CD4-positive, alpha-beta T cell (primary cell): ENCODE measurements around the gene PLXNC1. TPM values are rescaled to one million over a fixed set of nuclear protein-coding genes. Genes with fewer than 3 reads are reported as not detected.

ENCODE experiments used
- ATAC-seq: fragments of 200-7000 bp; cut with Tn5 transposase; one replicate; pipeline ENCODE4 v1.10.0; 2022; ENCODE audit warnings: mild to moderate bottlenecking; ENCODE audit not compliant: poor library complexity
- CTCF ChIA-PET: fragments of 350-600 bp; sonication (Branson Sonifier 250); formaldehyde crosslinking; loops from one replicate; lab custom pipeline; 2021; ENCODE audit warnings: antibody characterized with exemption, inconsistent platforms; lab: Charles Lee
- POLR2A ChIA-PET: fragments of 350-600 bp; sonication (Branson Sonifier 250); formaldehyde crosslinking; loops from one replicate; lab custom pipeline; 2021; ENCODE audit warnings: antibody characterized with exemption, inconsistent platforms; lab: Charles Lee
- DNase-seq, 14 experiments: peaks; one replicate each; pipeline ENCODE4 v3.0.0-alpha.2; 2013 to 2020; ENCODE audit warnings: mixed read lengths in 2 of 14
- H3K27ac ChIP-seq, 2 donors: one replicate each; pipeline versions ENCODE4 v1.5.1 to v1.7.0; 2013; ENCODE audit warnings: low read length in 2 of 2, low read depth in 1 of 2, mild to moderate bottlenecking in 1 of 2
- H3K27me3 ChIP-seq, 2 experiments: 1 replicate in 1 of 2; 2 replicates in 1 of 2; pipeline versions ENCODE4 v1.6.1 to v1.7.0; 2013; ENCODE audit warnings: low read length in 2 of 2, control low read depth in 1 of 2, mild to moderate bottlenecking in 1 of 2, moderate library complexity in 1 of 2; ENCODE audit not compliant: insufficient read depth in 2 of 2, control insufficient read depth in 1 of 2
- H3K36me3 ChIP-seq: one replicate; pipeline ENCODE4 v1.6.1; 2013; ENCODE audit warnings: low read length, control low read depth; ENCODE audit not compliant: insufficient read depth
- H3K4me1 ChIP-seq: one replicate; pipeline ENCODE4 v1.6.1; 2013; ENCODE audit warnings: low read length, control low read depth; ENCODE audit not compliant: insufficient read depth
- H3K4me3 ChIP-seq: one replicate; pipeline ENCODE4 v1.5.1; 2013; ENCODE audit warnings: mild to moderate bottlenecking, low read length, moderate library complexity
- H3K9me3 ChIP-seq, 2 experiments: 1 replicate in 1 of 2; 2 replicates in 1 of 2; pipeline versions ENCODE4 v1.6.1 to v1.7.0; 2013; ENCODE audit warnings: low read length in 2 of 2, mild to moderate bottlenecking in 2 of 2, control low read depth in 1 of 2, moderate library complexity in 1 of 2; ENCODE audit not compliant: control insufficient read depth in 1 of 2, insufficient read depth in 1 of 2
- H3K27ac Mint-ChIP-seq: one replicate; pipeline ENCODE4 v1.8.0; 2020; ENCODE audit warnings: mixed read lengths
- H3K27me3 Mint-ChIP-seq: one replicate; pipeline ENCODE4 v1.8.0; 2021; ENCODE audit warnings: mixed read lengths
- H3K36me3 Mint-ChIP-seq: one replicate; pipeline ENCODE4 v1.8.0; 2021; ENCODE audit warnings: low read depth, mixed read lengths
- H3K4me1 Mint-ChIP-seq: one replicate; pipeline ENCODE4 v1.8.0; 2021; ENCODE audit warnings: low read depth, mixed read lengths
- H3K4me3 Mint-ChIP-seq: one replicate; pipeline ENCODE4 v1.8.0; 2020; ENCODE audit warnings: mild to moderate bottlenecking, mixed read lengths
- H3K9me3 Mint-ChIP-seq: one replicate; pipeline ENCODE4 v1.8.0; 2020; ENCODE audit warnings: mixed read lengths
- intact Hi-C, 2 experiments: fragments of 100-400 bp; cut with DNase I in 1 of 2; cut with micrococcal nuclease in 1 of 2; formaldehyde crosslinking; loops; one replicate each; pipeline versions ENCODE4 v1.15.1 to v1.9.0; 2023 to 2025; cut with DNase I, micrococcal nuclease
- total RNA-seq, 174 experiments: library from RNA in 2 of 174; stranded (reverse) in 2 of 174; gene quantifications; one replicate each; pipeline ENCODE4 v1.2.3 and lab custom pipeline; 2021 to 2026
- TF ChIP-seq, protein P1 (sequence below): fragments of 200-600 bp; IDR thresholded peaks from one replicate; pipeline ENCODE4 v1.8.0; 2022; ENCODE audit warnings: antibody characterized with exemption, mild to moderate bottlenecking

Gene PLXNC1
- total RNA-seq, 2 experiments from 2014 or later: 5.2 to 5.3 TPM

DNA sequence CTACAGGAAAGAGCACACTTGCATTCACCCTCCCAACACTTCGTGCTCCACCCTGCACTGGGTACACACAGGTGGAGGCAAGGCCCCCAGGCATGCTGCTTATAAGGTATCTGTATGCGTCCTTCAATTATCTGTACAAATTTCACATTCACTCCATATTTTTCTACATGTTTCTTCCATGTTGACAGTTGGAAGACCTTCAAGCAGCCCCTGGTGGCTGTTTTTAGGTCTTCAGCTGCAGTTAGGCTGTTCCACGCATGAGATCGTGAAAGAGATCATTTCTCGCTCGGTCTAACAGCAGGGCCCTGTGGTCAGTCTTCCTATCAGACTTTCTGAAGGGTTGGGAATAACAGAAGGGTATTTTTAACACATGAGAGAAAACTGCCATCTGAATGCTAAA is 47.1 kb downstream of the PLXNC1 start:
- peaks cover 26% of the 10 kb centered on the region for H3K36me3 Mint-ChIP-seq
- H3K27me3 Mint-ChIP-seq: no peaks in the 10 kb centered on the region

DNA sequence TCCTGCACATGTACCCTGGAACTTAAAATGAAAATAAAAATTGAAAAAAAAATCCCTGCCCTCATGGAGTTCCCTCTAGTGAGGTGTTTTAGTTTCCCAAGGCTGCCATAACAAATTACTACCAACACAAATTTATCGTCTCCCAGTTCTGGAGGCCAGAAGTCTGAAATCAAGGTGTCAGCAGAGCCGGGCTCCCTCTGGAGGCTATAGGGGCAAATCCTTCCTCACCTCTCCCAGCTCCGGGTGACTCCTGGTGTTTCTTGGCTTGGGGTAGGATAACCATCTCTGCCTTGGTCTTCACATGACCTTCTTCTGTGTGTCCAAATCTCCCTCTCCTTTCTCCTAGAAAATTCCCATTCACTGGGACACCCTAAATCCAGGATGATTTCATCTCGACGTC is 50.1 kb downstream of the PLXNC1 start:
- Histone ChIP-seq H3K27ac (no peak overlapping the region), H3K27me3 (no peaks in the 10 kb centered on the region), H3K9me3 (no peaks in the 10 kb centered on the region), H3K4me3 (no peak overlapping the region), H3K36me3 (peaks cover 3% of the 10 kb centered on the region), H3K4me1 (peaks cover 8% of the 10 kb centered on the region)
- Mint-ChIP-seq H3K27me3 (no peaks in the 10 kb centered on the region), H3K27ac (no peak overlapping the region), H3K4me3 (no peak overlapping the region), H3K36me3 (peaks cover 18% of the 10 kb centered on the region), H3K9me3 (no peaks in the 10 kb centered on the region), H3K4me1 (peaks cover 16% of the 10 kb centered on the region)
- no peak for DNase-seq
- ChIA-PET CTCF (no interaction called here), POLR2A (no interaction called here)
- TF ChIP-seq, protein P1, sequence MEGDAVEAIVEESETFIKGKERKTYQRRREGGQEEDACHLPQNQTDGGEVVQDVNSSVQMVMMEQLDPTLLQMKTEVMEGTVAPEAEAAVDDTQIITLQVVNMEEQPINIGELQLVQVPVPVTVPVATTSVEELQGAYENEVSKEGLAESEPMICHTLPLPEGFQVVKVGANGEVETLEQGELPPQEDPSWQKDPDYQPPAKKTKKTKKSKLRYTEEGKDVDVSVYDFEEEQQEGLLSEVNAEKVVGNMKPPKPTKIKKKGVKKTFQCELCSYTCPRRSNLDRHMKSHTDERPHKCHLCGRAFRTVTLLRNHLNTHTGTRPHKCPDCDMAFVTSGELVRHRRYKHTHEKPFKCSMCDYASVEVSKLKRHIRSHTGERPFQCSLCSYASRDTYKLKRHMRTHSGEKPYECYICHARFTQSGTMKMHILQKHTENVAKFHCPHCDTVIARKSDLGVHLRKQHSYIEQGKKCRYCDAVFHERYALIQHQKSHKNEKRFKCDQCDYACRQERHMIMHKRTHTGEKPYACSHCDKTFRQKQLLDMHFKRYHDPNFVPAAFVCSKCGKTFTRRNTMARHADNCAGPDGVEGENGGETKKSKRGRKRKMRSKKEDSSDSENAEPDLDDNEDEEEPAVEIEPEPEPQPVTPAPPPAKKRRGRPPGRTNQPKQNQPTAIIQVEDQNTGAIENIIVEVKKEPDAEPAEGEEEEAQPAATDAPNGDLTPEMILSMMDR: no peak
- ATAC-seq: no peak
- intact Hi-C loops: no loop called here

More for the DNA sequence above, 47.1 kb downstream of the PLXNC1 start:
- H3K4me3 Mint-ChIP-seq: no peak overlapping the region
- intact Hi-C loops: no loop called here
- TF ChIP-seq, protein P1: no peak
- no peak for ATAC-seq
- H3K9me3 ChIP-seq: no peaks in the 10 kb centered on the region
- DNase-seq: no peak
- H3K27ac ChIP-seq: no peak overlapping the region
- no peak overlapping the region for H3K27ac Mint-ChIP-seq
- H3K36me3 ChIP-seq: peaks cover 3% of the 10 kb centered on the region
- H3K4me1 ChIP-seq: no peaks in the 10 kb centered on the region
- ChIA-PET CTCF (no interaction called here), POLR2A (no interaction called here)
- H3K9me3 Mint-ChIP-seq: no peaks in the 10 kb centered on the region
- H3K4me1 Mint-ChIP-seq: no peaks in the 10 kb centered on the region
- no peak overlapping the region for H3K4me3 ChIP-seq
- H3K27me3 ChIP-seq: no peaks in the 10 kb centered on the region

DNA sequence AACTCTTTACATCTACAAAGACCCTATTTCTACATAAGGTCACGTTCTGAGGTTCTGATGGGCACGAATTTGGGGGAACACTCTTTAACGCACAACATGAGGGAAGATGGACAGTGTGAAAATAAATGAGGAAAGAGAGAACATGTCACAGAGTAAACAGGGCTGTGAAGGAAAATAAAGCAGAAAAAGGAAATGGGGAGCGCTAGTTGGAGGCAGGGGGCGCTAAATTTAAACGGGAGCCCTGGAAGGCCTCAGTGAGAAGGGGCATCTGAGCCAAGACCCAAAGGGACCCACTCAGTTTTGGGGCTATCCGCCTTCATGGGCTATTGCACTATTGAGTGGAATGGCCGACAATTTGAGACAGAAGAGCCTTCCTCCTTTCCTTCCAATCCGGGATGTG is 50.5 kb downstream of the PLXNC1 start:
- H3K27ac ChIP-seq: no peak overlapping the region
- peaks cover 15% of the 10 kb centered on the region for H3K36me3 Mint-ChIP-seq

More for the DNA sequence above, 50.5 kb downstream of the PLXNC1 start:
- TF ChIP-seq, protein P1: no peak
- Histone ChIP-seq H3K4me3 (no peak overlapping the region), H3K36me3 (peaks cover 3% of the 10 kb centered on the region), H3K9me3 (no peaks in the 10 kb centered on the region), H3K27me3 (no peaks in the 10 kb centered on the region), H3K4me1 (peaks cover 8% of the 10 kb centered on the region)
- no peaks in the 10 kb centered on the region for H3K9me3 Mint-ChIP-seq
- DNase-seq (no peak), ATAC-seq (no peak)
- ChIA-PET CTCF (no interaction called here), POLR2A (no interaction called here)
- no peaks in the 10 kb centered on the region for H3K27me3 Mint-ChIP-seq
- intact Hi-C loops: no loop called here
- peaks cover 16% of the 10 kb centered on the region for H3K4me1 Mint-ChIP-seq
- H3K27ac Mint-ChIP-seq: no peak overlapping the region
- no peak overlapping the region for H3K4me3 Mint-ChIP-seq
